SK-N-SH treated with all-trans-retinoic acid at 6 μM for 48 hours (cell line): ENCODE measurements around the gene USP36.
A peak's percentile ranks its signal among the peaks of the same experiment; 100 is the strongest.

ENCODE experiments used
- ATAC-seq: fragments of 200-7000 bp; cut with Tn5 transposase; 3 replicates; pipeline ENCODE4 v1.9.1; 2020; ENCODE audit warnings: mild to moderate bottlenecking, moderate library complexity
- ARNTL ChIP-seq: fragments of 450-650 bp; formaldehyde crosslinking; IDR thresholded peaks from 2 replicates; pipeline ENCODE4 v1.5.0; 2020; ENCODE audit warnings: low read depth, mild to moderate bottlenecking, moderate library complexity, borderline replicate concordance
- BACH2 ChIP-seq: fragments of 250-450 bp; sonication (Bioruptor Pico); IDR thresholded peaks from 2 replicates; pipeline ENCODE4 v1.9.0; 2021; ENCODE audit warnings: mild to moderate bottlenecking, borderline replicate concordance
- CREB5 ChIP-seq: fragments of 250-450 bp; sonication (Bioruptor Pico); IDR thresholded peaks from 2 replicates; pipeline ENCODE4 v1.5.1; 2020; ENCODE audit warnings: low read depth, mild to moderate bottlenecking, moderate library complexity
- CSRNP3 ChIP-seq: fragments of 250-450 bp; sonication (Bioruptor Pico); IDR thresholded peaks from 2 replicates; pipeline ENCODE4 v1.5.1; 2021; ENCODE audit warnings: mild to moderate bottlenecking, moderate library complexity
- GLIS3 ChIP-seq: fragments of 250-450 bp; sonication (Bioruptor Pico); IDR thresholded peaks from 2 replicates; pipeline ENCODE4 v1.5.0; 2020; ENCODE audit warnings: mild to moderate bottlenecking, moderate library complexity
- ISL1 ChIP-seq: fragments of 250-450 bp; sonication (Bioruptor Pico); IDR thresholded peaks from 2 replicates; pipeline ENCODE4 v2.1.2; 2022; ENCODE audit warnings: mild to moderate bottlenecking, moderate library complexity
- OSR1 ChIP-seq: fragments of 250-450 bp; sonication (Bioruptor Pico); IDR thresholded peaks from 2 replicates; pipeline ENCODE4 v1.8.0; 2022; ENCODE audit warnings: moderate library complexity, mild to moderate bottlenecking, inconsistent platforms
- PATZ1 ChIP-seq: fragments of 250-450 bp; sonication (Bioruptor Pico); IDR thresholded peaks from 2 replicates; pipeline ENCODE4 v1.8.0; 2020; ENCODE audit warnings: mild to moderate bottlenecking, moderate library complexity, borderline replicate concordance
- POU6F1 ChIP-seq: fragments of 250-450 bp; sonication (Bioruptor Pico); IDR thresholded peaks from 2 replicates; pipeline ENCODE4 v1.8.0; 2021; ENCODE audit warnings: low read depth, mild to moderate bottlenecking, moderate library complexity, borderline replicate concordance
- RARB ChIP-seq: fragments of 250-450 bp; sonication (Bioruptor Pico); IDR thresholded peaks from 2 replicates; pipeline ENCODE4 v1.8.0; 2021; ENCODE audit warnings: mild to moderate bottlenecking, moderate library complexity
- SNAI2 ChIP-seq: fragments of 250-450 bp; sonication (Bioruptor Pico); IDR thresholded peaks from 2 replicates; pipeline ENCODE4 v1.5.0; 2020; ENCODE audit warnings: mild to moderate bottlenecking, moderate library complexity
- TCF4 ChIP-seq: fragments of 250-450 bp; sonication (Bioruptor Pico); IDR thresholded peaks from 2 replicates; pipeline ENCODE4 v1.8.0; 2021; ENCODE audit warnings: mild to moderate bottlenecking, moderate library complexity, borderline replicate concordance
- TOX ChIP-seq: fragments of 250-450 bp; sonication (Bioruptor Pico); IDR thresholded peaks from 2 replicates; pipeline ENCODE4 v1.8.0; 2021; ENCODE audit warnings: mild to moderate bottlenecking, moderate library complexity, borderline replicate concordance
- TSHZ2 ChIP-seq: fragments of 250-450 bp; sonication (Bioruptor Pico); IDR thresholded peaks from 2 replicates; pipeline ENCODE4 v1.5.0; 2020; ENCODE audit warnings: mild to moderate bottlenecking, moderate library complexity
- ZC3H10 ChIP-seq: fragments of 250-450 bp; sonication (Bioruptor Pico); IDR thresholded peaks from 2 replicates; pipeline ENCODE4 v1.5.1; 2021; ENCODE audit warnings: mild to moderate bottlenecking, moderate library complexity
- ZFP3 ChIP-seq: fragments of 250-450 bp; sonication (Bioruptor Pico); IDR thresholded peaks from 2 replicates; pipeline ENCODE4 v1.5.0; 2020; ENCODE audit warnings: mild to moderate bottlenecking, moderate library complexity
- ZNF565 ChIP-seq: fragments of 450-650 bp; formaldehyde crosslinking; conservative IDR thresholded peaks from 2 replicates; pipeline ENCODE4 v1.5.0; 2020; ENCODE audit warnings: low read depth, mild to moderate bottlenecking, moderate library complexity
- ZNF70 ChIP-seq: fragments of 450-650 bp; formaldehyde crosslinking; IDR thresholded peaks from 2 replicates; pipeline ENCODE4 v1.5.0; 2020; ENCODE audit warnings: mild to moderate bottlenecking, moderate library complexity
- ZNF8 ChIP-seq: fragments of 450-650 bp; formaldehyde crosslinking; IDR thresholded peaks from 2 replicates; pipeline ENCODE4 v1.5.0; 2020; ENCODE audit warnings: mild to moderate bottlenecking, moderate library complexity

Gene USP36

GRCh38 chr17:78767806-78768205, 72.8 kb downstream of the USP36 start:
- ATAC-seq = peak; percentile 27; the same call in 1 of the 3 replicates
- TF ChIP-seq POU6F1 (CRISPR knock-in tag) = no peak
- no peak for TF ChIP-seq SNAI2 (CRISPR knock-in tag)
- no peak for TF ChIP-seq TSHZ2 (CRISPR knock-in tag)
- TF ChIP-seq GLIS3 = no peak
- no peak for TF ChIP-seq ZNF70
- no peak for TF ChIP-seq ZC3H10
- no peak for TF ChIP-seq ZFP3
- no peak for TF ChIP-seq ISL1 (CRISPR knock-in tag)
- no peak for TF ChIP-seq BACH2

- no peak for ATAC-seq
- TF ChIP-seq CSRNP3 (no peak), GLIS3 (no peak), ZNF565 (CRISPR knock-in tag) (no peak), ARNTL (CRISPR knock-in tag) (no peak), ISL1 (CRISPR knock-in tag) (no peak), TCF4 (CRISPR knock-in tag) (no peak), TOX (CRISPR knock-in tag) (no peak), ZNF8 (CRISPR knock-in tag) (no peak), SNAI2 (CRISPR knock-in tag) (no peak), RARB (no peak), CREB5 (CRISPR knock-in tag) (no peak), TSHZ2 (CRISPR knock-in tag) (no peak), OSR1 (CRISPR knock-in tag) (no peak)
Observed at GRCh38 chr17:78766743-78767294, 73.8 kb downstream of the USP36 start.

GRCh38 chr17:78766225-78766624, 74.4 kb downstream of the USP36 start:
- TF ChIP-seq ISL1 (CRISPR knock-in tag) (no peak), CSRNP3 (no peak), PATZ1 (CRISPR knock-in tag) (no peak), ZC3H10 (no peak), BACH2 (no peak), POU6F1 (CRISPR knock-in tag) (no peak), TCF4 (CRISPR knock-in tag) (no peak), ZNF565 (CRISPR knock-in tag) (no peak), RARB (no peak)
- no peak for ATAC-seq
